ENCODE measurements around the gene OR51L1. TPM values are rescaled to one million over a fixed set of nuclear protein-coding genes. Genes with fewer than 3 reads are reported as not detected.
"Not testable (repeated sequence)": the region's sequence is repeated elsewhere in the genome, so short reads cannot be mapped to it uniquely, and the experiment has no call there.

The OR51L1 gene, protein sequence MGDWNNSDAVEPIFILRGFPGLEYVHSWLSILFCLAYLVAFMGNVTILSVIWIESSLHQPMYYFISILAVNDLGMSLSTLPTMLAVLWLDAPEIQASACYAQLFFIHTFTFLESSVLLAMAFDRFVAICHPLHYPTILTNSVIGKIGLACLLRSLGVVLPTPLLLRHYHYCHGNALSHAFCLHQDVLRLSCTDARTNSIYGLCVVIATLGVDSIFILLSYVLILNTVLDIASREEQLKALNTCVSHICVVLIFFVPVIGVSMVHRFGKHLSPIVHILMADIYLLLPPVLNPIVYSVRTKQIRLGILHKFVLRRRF
- not detected for total RNA-seq
- not detected for polyA plus RNA-seq (ENCODE audit: insufficient read depth, low read depth, low replicate concordance)
- long read RNA-seq, donor 1: 0 reads
- long read RNA-seq, donor 2: 0 reads

DNA sequence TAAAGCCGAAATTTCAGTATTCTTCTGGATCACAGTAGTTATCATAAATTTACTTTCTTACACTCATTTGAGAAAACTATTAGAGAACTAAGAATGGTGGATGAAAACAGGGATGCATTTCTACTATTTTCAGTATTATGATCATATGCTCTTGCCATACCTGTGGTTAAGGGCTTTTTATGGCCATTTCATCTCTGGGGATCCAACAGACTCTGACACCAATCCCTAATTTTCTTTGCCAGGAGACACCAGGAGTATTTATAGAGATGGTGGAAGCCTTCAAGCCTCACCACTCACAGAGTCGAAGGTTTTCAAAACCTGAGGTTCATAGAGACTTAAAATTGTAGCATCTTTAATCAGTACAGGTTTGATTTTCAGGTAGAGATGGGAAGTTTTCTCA, at the start of gene OR51L1:
OR51L1 (plus strand) TSS at position 301 of the 400 bp plus-strand sequence. CDS start 4,132 bp downstream, outside the sequence.
- no peak within 1 kb of the TSS for H3K4me3 ChIP-seq
- H3K27me3 ChIP-seq: no peaks in the 10 kb centered on the region
- no peak within 1 kb of the TSS for H3K27ac ChIP-seq
- DNase-seq: no peak
- TF ChIP-seq, protein P1, sequence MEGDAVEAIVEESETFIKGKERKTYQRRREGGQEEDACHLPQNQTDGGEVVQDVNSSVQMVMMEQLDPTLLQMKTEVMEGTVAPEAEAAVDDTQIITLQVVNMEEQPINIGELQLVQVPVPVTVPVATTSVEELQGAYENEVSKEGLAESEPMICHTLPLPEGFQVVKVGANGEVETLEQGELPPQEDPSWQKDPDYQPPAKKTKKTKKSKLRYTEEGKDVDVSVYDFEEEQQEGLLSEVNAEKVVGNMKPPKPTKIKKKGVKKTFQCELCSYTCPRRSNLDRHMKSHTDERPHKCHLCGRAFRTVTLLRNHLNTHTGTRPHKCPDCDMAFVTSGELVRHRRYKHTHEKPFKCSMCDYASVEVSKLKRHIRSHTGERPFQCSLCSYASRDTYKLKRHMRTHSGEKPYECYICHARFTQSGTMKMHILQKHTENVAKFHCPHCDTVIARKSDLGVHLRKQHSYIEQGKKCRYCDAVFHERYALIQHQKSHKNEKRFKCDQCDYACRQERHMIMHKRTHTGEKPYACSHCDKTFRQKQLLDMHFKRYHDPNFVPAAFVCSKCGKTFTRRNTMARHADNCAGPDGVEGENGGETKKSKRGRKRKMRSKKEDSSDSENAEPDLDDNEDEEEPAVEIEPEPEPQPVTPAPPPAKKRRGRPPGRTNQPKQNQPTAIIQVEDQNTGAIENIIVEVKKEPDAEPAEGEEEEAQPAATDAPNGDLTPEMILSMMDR (IDR thresholded peaks at IDR 0.05): no peak
- no peak for TF ChIP-seq POLR2A (IDR thresholded peaks at IDR 0.05)
- intact Hi-C loops (cut with DNase I; ENCODE audit: low total_unique reads): no loop called here
- H3K36me3 ChIP-seq (ENCODE audit: low read depth, missing control alignments): no peaks in the 10 kb centered on the region
- no peaks in the 10 kb centered on the region for H3K9me3 ChIP-seq
- 94% methylated on average over 2 of the region's 2 CpGs for WGBS, 2 donors
- no peaks in the 10 kb centered on the region for H3K4me1 ChIP-seq

DNA sequence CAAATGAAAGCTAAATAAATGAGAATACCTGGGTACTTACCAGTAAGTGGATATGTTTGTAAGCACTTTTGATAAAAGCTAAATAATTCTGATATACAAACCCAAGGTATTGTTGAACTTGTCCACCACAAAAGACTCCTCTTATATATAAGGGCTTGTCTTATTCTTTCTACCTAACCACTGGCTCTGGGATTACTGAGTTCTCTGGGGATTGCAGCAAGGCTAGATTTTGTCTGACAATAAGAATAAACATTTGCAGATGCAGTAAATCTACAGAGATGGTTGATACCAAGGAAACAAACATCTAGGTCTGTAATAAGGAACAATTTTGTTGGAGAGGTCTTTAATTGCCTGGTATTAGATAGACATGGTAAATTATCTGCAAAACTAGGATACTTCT, 47.1 kb upstream of the OR51L1 start, which contains the start of gene OR51A4:
OR51A4 (minus strand) TSS at position 101 of the 400 bp plus-strand sequence. CDS start 505 bp downstream, outside the sequence.
- H3K36me3 ChIP-seq (ENCODE audit: low read depth, missing control alignments): no peaks in the 10 kb centered on the region
- TF ChIP-seq POLR2A (IDR thresholded peaks at IDR 0.05): no peak
- TF ChIP-seq, protein P1 (IDR thresholded peaks at IDR 0.05): no peak

DNA sequence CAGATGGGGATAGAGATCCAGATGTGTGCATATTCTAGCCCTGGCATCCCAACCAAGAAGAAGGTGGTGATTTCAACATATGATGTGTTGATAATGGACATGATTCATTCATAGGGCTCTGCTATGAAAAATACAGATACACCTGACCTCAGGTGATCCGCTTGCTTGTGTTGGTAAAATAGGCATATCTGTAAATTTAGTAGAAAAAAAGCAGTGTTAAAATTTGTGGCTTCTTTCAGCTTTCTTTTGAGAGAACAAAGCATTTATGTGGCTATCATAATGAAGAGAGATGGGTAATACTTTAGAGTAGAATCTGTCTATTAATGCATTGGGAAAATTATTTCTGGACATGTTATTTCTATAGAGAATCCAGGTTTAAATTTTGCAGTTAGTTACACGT, 39.0 kb upstream of the OR51L1 start, which contains the start of gene OR51A2:
OR51A2 (minus strand) TSS at position 101 of the 400 bp plus-strand sequence; CDS start at position 101, 0 bp downstream.
- WGBS, 2 donors: 77 to 86% methylated on average over 2 of the region's 2 CpGs
- intact Hi-C loops (cut with DNase I; ENCODE audit: low total_unique reads); DNase-seq; H3K27ac ChIP-seq; H3K27me3 ChIP-seq; H3K4me3 ChIP-seq; H3K9me3 ChIP-seq; H3K36me3 ChIP-seq (ENCODE audit: low read depth, missing control alignments); H3K4me1 ChIP-seq: not testable (repeated sequence)

More for the DNA sequence above, 47.1 kb upstream of the OR51L1 start, which contains the start of gene OR51A4:
- intact Hi-C loops (cut with DNase I; ENCODE audit: low total_unique reads): no loop called here
- H3K4me3 ChIP-seq: no peak within 1 kb of the TSS
- no peak for DNase-seq
- no peaks in the 10 kb centered on the region for H3K9me3 ChIP-seq
- H3K4me1 ChIP-seq: no peaks in the 10 kb centered on the region
- H3K27me3 ChIP-seq: no peaks in the 10 kb centered on the region
- no peak within 1 kb of the TSS for H3K27ac ChIP-seq

DNA sequence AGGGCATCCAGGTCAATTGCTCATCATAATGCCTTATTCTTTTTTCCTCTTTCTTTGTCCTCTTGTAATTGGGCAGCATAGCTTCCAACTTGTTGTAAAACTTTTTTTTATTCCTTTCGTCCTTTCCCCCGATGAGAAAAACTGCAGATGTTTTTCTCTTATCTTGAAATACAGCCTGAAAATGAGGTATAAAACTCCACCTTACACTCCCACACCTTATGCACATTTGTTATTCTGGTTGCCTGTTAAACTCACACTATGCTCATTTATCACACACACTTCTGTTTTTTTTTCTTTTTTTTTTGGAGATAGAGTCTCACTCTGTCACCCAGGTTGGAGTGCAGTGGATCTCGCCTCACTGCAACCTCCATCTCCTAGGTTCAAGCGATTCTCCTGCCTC, 37.3 kb upstream of the OR51L1 start:
- H3K4me3 ChIP-seq: no peak overlapping the region
- WGBS, 2 donors: 50 to 54% methylated on average over 4 of the region's 4 CpGs
- H3K36me3 ChIP-seq (ENCODE audit: low read depth, missing control alignments): no peaks in the 10 kb centered on the region
- no peaks in the 10 kb centered on the region for H3K4me1 ChIP-seq
- H3K27ac ChIP-seq: no peak overlapping the region
- DNase-seq: no peak
- H3K9me3 ChIP-seq: no peaks in the 10 kb centered on the region
- intact Hi-C loops (cut with DNase I; ENCODE audit: low total_unique reads): no loop called here
- no peak for TF ChIP-seq POLR2A (IDR thresholded peaks at IDR 0.05)
- TF ChIP-seq, protein P1 (IDR thresholded peaks at IDR 0.05): no peak
- H3K27me3 ChIP-seq: no peaks in the 10 kb centered on the region

DNA sequence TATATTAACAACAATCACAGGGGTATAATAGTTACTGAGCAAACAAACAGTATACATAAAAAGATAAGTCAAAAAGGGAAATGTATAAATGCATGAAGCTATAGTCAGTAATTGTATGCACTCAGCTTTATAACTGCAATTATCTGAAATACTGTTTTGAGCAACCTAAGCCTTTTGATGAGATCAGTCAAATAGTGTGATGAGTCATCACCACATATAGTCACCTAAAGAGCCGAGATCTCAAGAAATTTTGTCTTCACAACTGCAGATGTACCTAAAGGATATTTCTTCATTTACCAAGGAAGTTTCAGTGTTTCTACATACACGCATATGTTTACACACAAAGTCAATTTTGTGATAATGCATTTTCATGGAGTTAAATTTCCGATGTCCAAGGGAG, 33.8 kb upstream of the OR51L1 start:
- TF ChIP-seq, protein P1 (IDR thresholded peaks at IDR 0.05): no peak
- no peak for TF ChIP-seq POLR2A (IDR thresholded peaks at IDR 0.05)
- Histone ChIP-seq H3K27me3 (no peaks in the 10 kb centered on the region), H3K4me1 (no peaks in the 10 kb centered on the region), H3K9me3 (no peaks in the 10 kb centered on the region), H3K4me3 (no peak overlapping the region), H3K27ac (no peak overlapping the region), H3K36me3 (ENCODE audit: low read depth, missing control alignments) (no peaks in the 10 kb centered on the region)
- no peak for DNase-seq
- WGBS, 2 donors: 92 to 94% methylated on average over 3 of the region's 3 CpGs
- intact Hi-C loops (cut with DNase I; ENCODE audit: low total_unique reads): no loop called here
